AG09319 (cell line): ENCODE measurements around the gene PLEK.

ENCODE experiments used
- DNase-seq: peaks from one replicate; pipeline ENCODE4 v3.0.0-alpha.2; 2010; ENCODE audit warnings: low read depth; ENCODE audit errors: extremely low read depth
- TF ChIP-seq, protein P1 (sequence below): IDR thresholded peaks from 2 replicates; pipeline ENCODE4 v1.5.1; 2011; ENCODE audit warnings: low read depth, mild to moderate bottlenecking, inconsistent platforms, low read length, moderate library complexity

PLEK gene

GRCh38 chr2:68411397-68412126, 46.5 kb downstream of the PLEK start:
- DNase-seq = no peak
- TF ChIP-seq, protein P1, sequence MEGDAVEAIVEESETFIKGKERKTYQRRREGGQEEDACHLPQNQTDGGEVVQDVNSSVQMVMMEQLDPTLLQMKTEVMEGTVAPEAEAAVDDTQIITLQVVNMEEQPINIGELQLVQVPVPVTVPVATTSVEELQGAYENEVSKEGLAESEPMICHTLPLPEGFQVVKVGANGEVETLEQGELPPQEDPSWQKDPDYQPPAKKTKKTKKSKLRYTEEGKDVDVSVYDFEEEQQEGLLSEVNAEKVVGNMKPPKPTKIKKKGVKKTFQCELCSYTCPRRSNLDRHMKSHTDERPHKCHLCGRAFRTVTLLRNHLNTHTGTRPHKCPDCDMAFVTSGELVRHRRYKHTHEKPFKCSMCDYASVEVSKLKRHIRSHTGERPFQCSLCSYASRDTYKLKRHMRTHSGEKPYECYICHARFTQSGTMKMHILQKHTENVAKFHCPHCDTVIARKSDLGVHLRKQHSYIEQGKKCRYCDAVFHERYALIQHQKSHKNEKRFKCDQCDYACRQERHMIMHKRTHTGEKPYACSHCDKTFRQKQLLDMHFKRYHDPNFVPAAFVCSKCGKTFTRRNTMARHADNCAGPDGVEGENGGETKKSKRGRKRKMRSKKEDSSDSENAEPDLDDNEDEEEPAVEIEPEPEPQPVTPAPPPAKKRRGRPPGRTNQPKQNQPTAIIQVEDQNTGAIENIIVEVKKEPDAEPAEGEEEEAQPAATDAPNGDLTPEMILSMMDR = no peak

GRCh38 chr2:68412127-68412819, 47.2 kb downstream of the PLEK start:
- DNase-seq = no peak
- TF ChIP-seq, protein P1 = no peak

DNA sequence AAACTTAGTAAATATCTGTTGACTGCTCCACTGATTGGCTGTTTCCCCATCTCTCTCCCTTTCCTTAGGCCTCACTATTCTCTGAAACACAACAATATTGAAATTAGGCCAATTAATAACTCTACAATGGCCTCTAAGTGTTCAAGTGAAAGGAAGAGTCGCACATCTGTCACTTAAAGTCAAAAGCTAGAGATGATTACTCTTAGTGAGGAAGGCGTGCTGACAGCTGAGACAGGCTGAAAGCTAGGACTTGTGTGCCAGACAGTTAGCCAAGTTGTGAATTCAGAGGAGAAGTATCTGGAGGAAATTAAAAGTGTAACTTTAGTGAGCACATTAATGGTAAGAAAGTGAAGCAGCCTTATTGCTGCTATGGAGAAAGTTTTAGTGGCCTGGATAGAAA, 48.4 kb downstream of the PLEK start:
- DNase-seq = no peak
- TF ChIP-seq, protein P1 = no peak

GRCh38 chr2:68414452-68414851, 49.4 kb downstream of the PLEK start:
- no peak for DNase-seq
- TF ChIP-seq, protein P1 = no peak

DNA sequence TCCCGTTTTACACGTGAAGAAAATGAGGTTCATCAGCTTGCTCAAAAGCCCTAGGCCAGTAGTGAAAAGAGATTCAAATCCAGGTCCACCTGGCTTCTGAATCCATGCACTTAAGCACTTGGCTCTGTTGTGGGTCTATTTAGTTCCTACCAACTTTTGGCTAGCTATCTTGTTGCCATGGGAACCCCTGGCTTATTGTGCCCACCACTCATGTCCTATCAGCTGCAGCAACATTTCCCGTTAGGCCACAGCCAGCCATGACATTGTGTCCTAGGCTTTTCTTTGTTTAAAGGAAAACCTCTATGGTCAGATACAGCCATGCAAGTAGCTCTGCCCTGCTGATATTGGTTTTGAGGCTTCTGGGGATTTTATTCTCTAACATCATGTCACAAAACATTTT, 49.8 kb downstream of the PLEK start:
- DNase-seq = no peak
- TF ChIP-seq, protein P1 = no peak

GRCh38 chr2:68415521-68415920, 50.4 kb downstream of the PLEK start:
- TF ChIP-seq, protein P1 = no peak
- DNase-seq = no peak

- TF ChIP-seq, protein P1 = no peak
- no peak for DNase-seq
These were observed 51.1 kb downstream of the PLEK start for GRCh38 chr2:68416081-68416675.
